Uterus (tissue), 4 donors: Measurements from ENCODE around the gene ATP11B. TPM values are rescaled to one million over a fixed set of nuclear protein-coding genes. Genes with fewer than 3 reads are reported as not detected.

Source experiments
- DNase-seq, 2 donors: peaks; one replicate each; pipeline ENCODE4 v3.0.0-alpha.2; 2019 to 2020
- H3K27ac ChIP-seq, 2 donors: fragments of 200-600 bp; sonication (generic); 1 replicate in 1 of 2; 2 replicates in 1 of 2; pipeline ENCODE4 v1.5.1; 2016 to 2018
- H3K27me3 ChIP-seq, 2 donors: fragments of 200-600 bp; sonication (generic); one replicate each; pipeline ENCODE4 v1.5.1; 2018 to 2019; ENCODE audit warnings: control low read depth in 1 of 2
- H3K36me3 ChIP-seq, 2 donors: fragments of 200-600 bp; sonication (generic); one replicate each; pipeline ENCODE4 v1.5.1; 2019; ENCODE audit warnings: control low read depth in 1 of 2
- H3K4me1 ChIP-seq, 2 donors: fragments of 200-600 bp; sonication (generic); one replicate each; pipeline ENCODE4 v1.5.1; 2018 to 2019; ENCODE audit warnings: control low read depth in 1 of 2
- H3K4me3 ChIP-seq, 2 donors: fragments of 200-600 bp; sonication (generic); 1 replicate in 1 of 2; 2 replicates in 1 of 2; pipeline ENCODE4 v1.5.1; 2018 to 2019; ENCODE audit warnings: mild to moderate bottlenecking in 1 of 2
- H3K9me3 ChIP-seq, 2 donors: fragments of 200-600 bp; sonication (generic); one replicate each; pipeline ENCODE4 v1.5.1; 2019; ENCODE audit warnings: control low read depth in 1 of 2
- CTCF ChIP-seq, 4 experiments: fragments of 200-600 bp in 2 of 4; fragments of 450-650 bp in 2 of 4; sonication (generic) in 2 of 4; IDR thresholded peaks; one replicate each; pipeline ENCODE4 v1.5.1; 2016 to 2019; ENCODE audit warnings: antibody characterized with exemption in 4 of 4, mild to moderate bottlenecking in 2 of 4, moderate library complexity in 1 of 4
- POLR2A ChIP-seq, 2 donors: fragments of 450-650 bp; IDR thresholded peaks; one replicate each; pipeline ENCODE4 v1.6.1; 2016; ENCODE audit warnings: antibody characterized with exemption in 2 of 2, mild to moderate bottlenecking in 1 of 2, moderate library complexity in 1 of 2
- intact Hi-C: fragments of 100-400 bp; cut with DNase I; formaldehyde crosslinking; loops from one replicate; pipeline ENCODE4 v1.15.1; 2023; ENCODE audit warnings: low total_unique reads
- total RNA-seq, 4 donors: library from RNA; depleted of rRNA in 3 of 4; stranded (reverse); fragments of >200 nt in 3 of 4; gene quantifications; one replicate each; pipeline versions ENCODE4 v1.1.0 to v1.2.4, GENCODE V29; 2014 to 2023
- donor health status: DM: yes; HTN: yes; CAD: no.

Gene ATP11B
- total RNA-seq, 4 donors from 2014 or later, result 53.5 to 136 (median 95.1) TPM

- no peak overlapping the region for H3K4me3 ChIP-seq
- DNase-seq, result no peak
- H3K9me3 ChIP-seq, result no peaks in the 10 kb centered on the region
- TF ChIP-seq CTCF (IDR thresholded peaks at IDR 0.05) (no peak), POLR2A (IDR thresholded peaks at IDR 0.05) (no peak)
- no peaks in the 10 kb centered on the region for H3K27me3 ChIP-seq
- no peak overlapping the region for H3K27ac ChIP-seq
- H3K36me3 ChIP-seq, result no peaks in the 10 kb centered on the region
- no peaks in the 10 kb centered on the region for H3K4me1 ChIP-seq
- intact Hi-C loops, result no loop called here
These were observed 155.0 kb downstream of the ATP11B start for GRCh38 chr3:182948305-182948704.

GRCh38 chr3:182949688-182950087 is 156.4 kb downstream of the ATP11B start:
- Histone ChIP-seq H3K36me3 (no peaks in the 10 kb centered on the region), H3K9me3 (no peaks in the 10 kb centered on the region), H3K4me1 (no peaks in the 10 kb centered on the region), H3K4me3 (no peak overlapping the region), H3K27ac (no peak overlapping the region), H3K27me3 (no peaks in the 10 kb centered on the region)
- intact Hi-C loops, result no loop called here
- no peak for DNase-seq
- TF ChIP-seq CTCF (IDR thresholded peaks at IDR 0.05), result no peak
- TF ChIP-seq POLR2A (IDR thresholded peaks at IDR 0.05), result no peak

GRCh38 chr3:182954553-182955235 is 161.4 kb downstream of the ATP11B start:
- DNase-seq, result no peak
- no peaks in the 10 kb centered on the region for H3K9me3 ChIP-seq
- no peak overlapping the region for H3K27ac ChIP-seq
- no peaks in the 10 kb centered on the region for H3K36me3 ChIP-seq
- no peaks in the 10 kb centered on the region for H3K27me3 ChIP-seq
- H3K4me1 ChIP-seq, result no peaks in the 10 kb centered on the region
- H3K4me3 ChIP-seq, result no peak overlapping the region
- no peak for TF ChIP-seq CTCF (IDR thresholded peaks at IDR 0.05)
- TF ChIP-seq POLR2A (IDR thresholded peaks at IDR 0.05), result no peak
- intact Hi-C loops, result no loop called here

GRCh38 chr3:182957226-182957625 is 163.9 kb downstream of the ATP11B start:
- H3K4me1 ChIP-seq, result no peaks in the 10 kb centered on the region
- no peak overlapping the region for H3K27ac ChIP-seq
- no peaks in the 10 kb centered on the region for H3K27me3 ChIP-seq
- no peaks in the 10 kb centered on the region for H3K9me3 ChIP-seq
- no peak for TF ChIP-seq CTCF (IDR thresholded peaks at IDR 0.05)
- TF ChIP-seq POLR2A (IDR thresholded peaks at IDR 0.05), result no peak
- DNase-seq, result no peak
- intact Hi-C loops, result no loop called here
- no peaks in the 10 kb centered on the region for H3K36me3 ChIP-seq
- no peak overlapping the region for H3K4me3 ChIP-seq

- DNase-seq, result no peak
- intact Hi-C loops, result no loop called here
- no peaks in the 10 kb centered on the region for H3K4me1 ChIP-seq
- no peak overlapping the region for H3K27ac ChIP-seq
- no peak overlapping the region for H3K4me3 ChIP-seq
- no peaks in the 10 kb centered on the region for H3K27me3 ChIP-seq
- no peak for TF ChIP-seq POLR2A (IDR thresholded peaks at IDR 0.05)
- TF ChIP-seq CTCF (IDR thresholded peaks at IDR 0.05), result no peak
- H3K36me3 ChIP-seq, result no peaks in the 10 kb centered on the region
- no peaks in the 10 kb centered on the region for H3K9me3 ChIP-seq
These were observed 164.5 kb downstream of the ATP11B start for GRCh38 chr3:182957676-182958266.
